ENCODE measurements around the gene CD177. TPM values are rescaled to one million over a fixed set of nuclear protein-coding genes. Genes with fewer than 3 reads are reported as not detected.

Gene CD177
- total RNA-seq, 1 experiment from 2014 or later, result not detected

DNA sequence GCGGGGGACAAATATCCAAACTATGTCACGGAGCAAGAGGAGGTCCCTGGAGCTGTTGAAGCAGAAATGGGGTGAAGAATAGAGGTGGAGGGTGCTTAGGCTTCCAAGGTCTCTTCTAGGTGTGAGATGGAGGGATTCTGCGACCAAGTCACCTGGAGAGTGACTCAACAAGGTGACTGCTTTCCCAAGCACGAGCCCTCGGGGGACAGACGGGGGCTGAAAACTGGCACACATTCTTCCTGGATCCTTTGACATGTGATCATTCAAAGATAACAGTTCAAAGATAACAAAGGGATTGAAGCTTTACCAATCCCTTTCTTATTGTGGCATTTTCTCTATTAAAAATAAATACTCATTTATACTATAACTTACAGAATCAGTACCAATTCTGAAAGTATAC lies 59.0 kb downstream of the CD177 start:
- ATAC-seq (no peak), DNase-seq (ENCODE audit: low read depth, low spot score) (no peak)
- Histone ChIP-seq H3K9me2 (ENCODE audit: insufficient read depth) (no peaks in the 10 kb centered on the region), H3K4me2 (ENCODE audit: low read length) (no peak overlapping the region), H3K9ac (ENCODE audit: low read length) (no peak overlapping the region), H4K20me1 (ENCODE audit: insufficient read depth) (no peaks in the 10 kb centered on the region), H3K27me3 (ENCODE audit: insufficient read depth, low read length) (no peaks in the 10 kb centered on the region), H3K9me3 (ENCODE audit: control insufficient read depth in 1 of 2, insufficient read depth in 1 of 2, low read depth in 1 of 2, low read length in 2 of 2) (no peaks in the 10 kb centered on the region), H3K27ac (ENCODE audit: low read depth, low read length) (no peak overlapping the region), H3K4me3 (replicated peaks in 1 of 2; ENCODE audit: low read depth in 1 of 2, low read length in 2 of 2) (no peak overlapping the region), H3K79me2 (ENCODE audit: insufficient read depth, low read length) (no peaks in the 10 kb centered on the region), H3K36me3 (ENCODE audit: control insufficient read depth in 1 of 2, insufficient read depth in 2 of 2, low read length in 2 of 2) (no peaks in the 10 kb centered on the region), H2AFZ (ENCODE audit: low read depth, low read length, poor library complexity, severe bottlenecking) (no peak overlapping the region), H3K4me1 (ENCODE audit: control insufficient read depth in 1 of 2, insufficient read depth in 2 of 2, low read length in 2 of 2) (no peaks in the 10 kb centered on the region)
- TF ChIP-seq ELF1 (IDR thresholded peaks at IDR 0.05; ENCODE audit: borderline replicate concordance, low read depth) (no peak), FOSL1 (IDR thresholded peaks at IDR 0.05; ENCODE audit: low read depth) (no peak), ZBTB33 (IDR thresholded peaks at IDR 0.05; ENCODE audit: extremely low read depth, insufficient replicate concordance, low read length) (no peak), SRF (IDR thresholded peaks at IDR 0.05; ENCODE audit: low read depth) (no peak), TCF7L2 (IDR thresholded peaks at IDR 0.05; ENCODE audit: borderline replicate concordance, extremely low read depth, insufficient read depth, insufficient read length) (no peak), CBX3 (IDR thresholded peaks at IDR 0.05; ENCODE audit: low read depth) (no peak), POLR2A (IDR thresholded peaks at IDR 0.05; ENCODE audit: borderline replicate concordance, extremely low read depth, insufficient read depth, insufficient read length) (no peak), ZFX (IDR thresholded peaks at IDR 0.05) (no peak), SP1 (IDR thresholded peaks at IDR 0.05; ENCODE audit: low read depth) (no peak), JUND (IDR thresholded peaks at IDR 0.05) (no peak), CEBPB (IDR thresholded peaks at IDR 0.05; ENCODE audit: low read depth) (no peak), POLR2AphosphoS5 (IDR thresholded peaks at IDR 0.05; ENCODE audit: low read depth, low read length) (no peak), MAX (IDR thresholded peaks at IDR 0.05) (no peak), EZH2 (IDR thresholded peaks at IDR 0.05) (no peak), EGR1 (IDR thresholded peaks at IDR 0.05; ENCODE audit: low read depth) (no peak)
- TF ChIP-seq, protein P1, sequence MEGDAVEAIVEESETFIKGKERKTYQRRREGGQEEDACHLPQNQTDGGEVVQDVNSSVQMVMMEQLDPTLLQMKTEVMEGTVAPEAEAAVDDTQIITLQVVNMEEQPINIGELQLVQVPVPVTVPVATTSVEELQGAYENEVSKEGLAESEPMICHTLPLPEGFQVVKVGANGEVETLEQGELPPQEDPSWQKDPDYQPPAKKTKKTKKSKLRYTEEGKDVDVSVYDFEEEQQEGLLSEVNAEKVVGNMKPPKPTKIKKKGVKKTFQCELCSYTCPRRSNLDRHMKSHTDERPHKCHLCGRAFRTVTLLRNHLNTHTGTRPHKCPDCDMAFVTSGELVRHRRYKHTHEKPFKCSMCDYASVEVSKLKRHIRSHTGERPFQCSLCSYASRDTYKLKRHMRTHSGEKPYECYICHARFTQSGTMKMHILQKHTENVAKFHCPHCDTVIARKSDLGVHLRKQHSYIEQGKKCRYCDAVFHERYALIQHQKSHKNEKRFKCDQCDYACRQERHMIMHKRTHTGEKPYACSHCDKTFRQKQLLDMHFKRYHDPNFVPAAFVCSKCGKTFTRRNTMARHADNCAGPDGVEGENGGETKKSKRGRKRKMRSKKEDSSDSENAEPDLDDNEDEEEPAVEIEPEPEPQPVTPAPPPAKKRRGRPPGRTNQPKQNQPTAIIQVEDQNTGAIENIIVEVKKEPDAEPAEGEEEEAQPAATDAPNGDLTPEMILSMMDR (IDR thresholded peaks at IDR 0.05 in 2 of 3, conservative IDR thresholded peaks at IDR 0.05 in 1 of 3; ENCODE audit: borderline replicate concordance in 1 of 3, insufficient read depth in 1 of 3, low read depth in 2 of 3, low read length in 2 of 3), result no peak
- TF ChIP-seq, protein P2, sequence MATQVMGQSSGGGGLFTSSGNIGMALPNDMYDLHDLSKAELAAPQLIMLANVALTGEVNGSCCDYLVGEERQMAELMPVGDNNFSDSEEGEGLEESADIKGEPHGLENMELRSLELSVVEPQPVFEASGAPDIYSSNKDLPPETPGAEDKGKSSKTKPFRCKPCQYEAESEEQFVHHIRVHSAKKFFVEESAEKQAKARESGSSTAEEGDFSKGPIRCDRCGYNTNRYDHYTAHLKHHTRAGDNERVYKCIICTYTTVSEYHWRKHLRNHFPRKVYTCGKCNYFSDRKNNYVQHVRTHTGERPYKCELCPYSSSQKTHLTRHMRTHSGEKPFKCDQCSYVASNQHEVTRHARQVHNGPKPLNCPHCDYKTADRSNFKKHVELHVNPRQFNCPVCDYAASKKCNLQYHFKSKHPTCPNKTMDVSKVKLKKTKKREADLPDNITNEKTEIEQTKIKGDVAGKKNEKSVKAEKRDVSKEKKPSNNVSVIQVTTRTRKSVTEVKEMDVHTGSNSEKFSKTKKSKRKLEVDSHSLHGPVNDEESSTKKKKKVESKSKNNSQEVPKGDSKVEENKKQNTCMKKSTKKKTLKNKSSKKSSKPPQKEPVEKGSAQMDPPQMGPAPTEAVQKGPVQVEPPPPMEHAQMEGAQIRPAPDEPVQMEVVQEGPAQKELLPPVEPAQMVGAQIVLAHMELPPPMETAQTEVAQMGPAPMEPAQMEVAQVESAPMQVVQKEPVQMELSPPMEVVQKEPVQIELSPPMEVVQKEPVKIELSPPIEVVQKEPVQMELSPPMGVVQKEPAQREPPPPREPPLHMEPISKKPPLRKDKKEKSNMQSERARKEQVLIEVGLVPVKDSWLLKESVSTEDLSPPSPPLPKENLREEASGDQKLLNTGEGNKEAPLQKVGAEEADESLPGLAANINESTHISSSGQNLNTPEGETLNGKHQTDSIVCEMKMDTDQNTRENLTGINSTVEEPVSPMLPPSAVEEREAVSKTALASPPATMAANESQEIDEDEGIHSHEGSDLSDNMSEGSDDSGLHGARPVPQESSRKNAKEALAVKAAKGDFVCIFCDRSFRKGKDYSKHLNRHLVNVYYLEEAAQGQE (IDR thresholded peaks at IDR 0.05; ENCODE audit: low read depth), result no peak
- POLR2A ChIA-PET, result no interaction called here
- BruUV-seq (replicated peaks), result no TSS peak
- RAD21 ChIA-PET (ENCODE audit: low non-redundant PET in 1 of 2, low total read pairs in 2 of 2, uncharacterized antibody in 2 of 2, unreplicated experiment in 2 of 2), result no interaction called here
- CTCF ChIA-PET, result no interaction called here
- intact Hi-C loops (cut with micrococcal nuclease), result no loop called here
